ENCODE data around the gene LMNTD2. TPM values are rescaled to one million over a fixed set of nuclear protein-coding genes. Genes with fewer than 3 reads are reported as not detected.

Gene LMNTD2
- polyA plus RNA-seq, 1 donor from 2014 or later, result 0.61 TPM

- H3F3A ChIP-seq (ENCODE audit: insufficient read depth, low read length, poor library complexity, severe bottlenecking), result no peaks in the 10 kb centered on the region
- H4K20me1 ChIP-seq (ENCODE audit: insufficient read depth), result no peaks in the 10 kb centered on the region
- no peak overlapping the region for H3K4me3 ChIP-seq (ENCODE audit: low read length)
- H2AFZ ChIP-seq (ENCODE audit: low read depth, low read length), result no peak overlapping the region
- H3K27ac ChIP-seq (ENCODE audit: low read length), result no peak overlapping the region
- H3K9ac ChIP-seq (ENCODE audit: low read length), result no peak overlapping the region
- no peaks in the 10 kb centered on the region for H3K27me3 ChIP-seq (ENCODE audit: insufficient read depth, low read depth, low read length)
- no peak for TF ChIP-seq CTCF (IDR thresholded peaks at IDR 0.05; ENCODE audit: poor library complexity, severe bottlenecking)
- TF ChIP-seq TAF1 (IDR thresholded peaks at IDR 0.05; ENCODE audit: low read depth), result no peak
- no peak for TF ChIP-seq SMC3 (conservative IDR thresholded peaks at IDR 0.05; ENCODE audit: poor library complexity)
- TF ChIP-seq RAD21 (conservative IDR thresholded peaks at IDR 0.05), result no peak
- TF ChIP-seq POLR2AphosphoS5 (IDR thresholded peaks at IDR 0.05), result no peak
- no peaks in the 10 kb centered on the region for H3K9me2 ChIP-seq (ENCODE audit: insufficient read depth, low read length)
- H3K9me3 ChIP-seq (ENCODE audit: low read length), result no peaks in the 10 kb centered on the region
- peaks cover 8% of the 10 kb centered on the region for H3K79me2 ChIP-seq (replicated peaks; ENCODE audit: insufficient read depth, low read length)
- H3K36me3 ChIP-seq (ENCODE audit: insufficient read depth, low read length), result no peaks in the 10 kb centered on the region
- H3K4me2 ChIP-seq (ENCODE audit: low read length), result no peak overlapping the region
These were observed 28.0 kb downstream of the LMNTD2 start for GRCh38 chr11:532527-532985.

GRCh38 chr11:531919-532526 is 28.5 kb downstream of the LMNTD2 start:
- no peak overlapping the region for H3K4me3 ChIP-seq (ENCODE audit: low read length)
- H3K9ac ChIP-seq (ENCODE audit: low read length), result no peak overlapping the region
- no peaks in the 10 kb centered on the region for H3K9me3 ChIP-seq (ENCODE audit: low read length)
- no peaks in the 10 kb centered on the region for H3F3A ChIP-seq (ENCODE audit: insufficient read depth, low read length, poor library complexity, severe bottlenecking)
- H3K4me2 ChIP-seq (ENCODE audit: low read length), result no peak overlapping the region
- H3K36me3 ChIP-seq (ENCODE audit: insufficient read depth, low read length), result no peaks in the 10 kb centered on the region
- no peak for TF ChIP-seq REST (IDR thresholded peaks at IDR 0.05; ENCODE audit: borderline replicate concordance)
- no peak for TF ChIP-seq TAF1 (IDR thresholded peaks at IDR 0.05; ENCODE audit: low read depth)
- TF ChIP-seq MXI1 (conservative IDR thresholded peaks at IDR 0.05; ENCODE audit: poor library complexity, severe bottlenecking), result no peak
- no peak for TF ChIP-seq EP300 (conservative IDR thresholded peaks at IDR 0.05; ENCODE audit: poor library complexity, severe bottlenecking)
- no peak for TF ChIP-seq POLR2AphosphoS5 (IDR thresholded peaks at IDR 0.05)
- no peak for TF ChIP-seq RAD21 (conservative IDR thresholded peaks at IDR 0.05)
- no peak for TF ChIP-seq SMC3 (conservative IDR thresholded peaks at IDR 0.05; ENCODE audit: poor library complexity)
- TF ChIP-seq EZH2 (IDR thresholded peaks at IDR 0.05; ENCODE audit: borderline replicate concordance, insufficient read depth, low read length, poor library complexity, severe bottlenecking), result no peak
- TF ChIP-seq CTCF (IDR thresholded peaks at IDR 0.05; ENCODE audit: poor library complexity, severe bottlenecking), result no peak
- no peaks in the 10 kb centered on the region for H4K20me1 ChIP-seq (ENCODE audit: insufficient read depth)
- peaks cover 8% of the 10 kb centered on the region for H3K79me2 ChIP-seq (replicated peaks; ENCODE audit: insufficient read depth, low read length)
- H3K27ac ChIP-seq (ENCODE audit: low read length), result no peak overlapping the region
- no peaks in the 10 kb centered on the region for H3K27me3 ChIP-seq (ENCODE audit: insufficient read depth, low read depth, low read length)
- no peak overlapping the region for H2AFZ ChIP-seq (ENCODE audit: low read depth, low read length)
- no peaks in the 10 kb centered on the region for H3K9me2 ChIP-seq (ENCODE audit: insufficient read depth, low read length)
